Measurements from ENCODE around the gene PDZRN3. TPM values are rescaled to one million over a fixed set of nuclear protein-coding genes. Genes with fewer than 3 reads are reported as not detected.

Gene PDZRN3
- 2.8 and 3.0 TPM in 2 replicates for total RNA-seq (2014; rRNA removed; shearing (Covaris generic))

DNA sequence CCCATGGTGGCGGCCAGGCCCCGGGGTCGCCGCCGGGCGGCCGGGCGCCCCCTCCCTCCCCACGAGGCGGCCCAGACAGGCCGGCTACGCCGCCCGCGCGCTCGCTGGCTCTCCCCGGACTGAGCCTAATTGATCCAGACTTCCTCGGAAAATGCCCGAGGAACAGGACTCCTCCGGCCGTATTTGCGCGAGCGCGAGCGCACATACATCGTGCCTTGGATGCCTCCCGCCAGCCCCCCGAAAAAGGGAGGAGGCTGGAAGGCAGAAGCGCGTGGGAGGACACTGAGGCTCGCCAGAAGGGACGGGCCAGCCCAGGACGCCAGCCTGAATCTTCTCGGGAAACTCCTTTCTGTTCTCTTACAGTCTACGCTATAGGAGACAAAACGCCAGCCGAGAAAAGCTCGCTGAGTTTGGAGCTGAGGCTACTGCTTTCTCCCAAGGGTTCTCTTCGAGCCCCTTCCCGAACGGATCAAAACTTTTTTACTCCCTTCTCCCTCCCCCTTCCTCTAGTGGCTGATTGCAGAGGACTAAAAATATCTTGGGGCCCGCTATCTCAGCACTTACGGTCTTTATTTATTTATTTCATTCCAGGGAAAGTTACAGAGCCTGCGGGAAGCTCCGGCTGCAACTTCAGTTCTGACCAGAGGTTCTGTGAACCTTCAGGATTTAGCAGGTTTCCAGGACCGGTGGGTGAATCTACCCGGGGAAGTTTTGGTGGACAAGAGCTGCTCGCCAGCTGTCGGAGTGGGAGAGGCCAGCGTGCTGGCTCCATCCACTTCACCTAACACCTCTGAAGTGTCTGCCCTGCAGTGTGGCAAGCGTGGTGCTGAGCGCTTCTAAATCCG is at the start of gene PDZRN3:
PDZRN3 (minus strand) TSS at position 121 of the 845 bp plus-strand sequence.

Small RNA genes lying within 50 kb of the gene (small RNA-seq; reads per million reads assigned to genes)
- gene RNU7-119P, result not detected

Data from A375 (cell line).